Measurements from ENCODE around the gene TNIP3. TPM values are rescaled to one million over a fixed set of nuclear protein-coding genes. Genes with fewer than 3 reads are reported as not detected.

TNIP3 gene
- total RNA-seq, 4 donors from 2014 or later: 0.44 TPM; not detected in 3

DNA sequence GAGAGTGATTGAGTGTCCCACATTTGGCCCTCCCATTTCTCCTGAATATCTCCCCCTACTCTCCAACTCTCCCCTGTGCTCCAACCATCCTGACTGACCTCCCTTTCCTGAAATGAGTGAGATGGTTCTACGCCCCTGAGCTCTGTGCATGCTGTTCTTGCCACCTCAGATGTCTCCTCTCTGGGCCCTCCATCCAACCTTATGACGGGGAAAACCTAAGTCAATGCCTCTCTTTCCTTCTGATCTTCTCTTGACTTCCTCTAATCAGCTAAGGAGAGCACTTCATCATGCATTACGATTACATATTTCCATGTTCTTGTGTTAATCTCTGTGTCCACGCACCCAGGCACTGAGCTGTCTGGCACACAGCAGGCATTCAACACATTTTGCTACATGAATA is 1.1 kb upstream of the TNIP3 start:
- 88 to 93% methylated on average over 4 of the region's 4 CpGs for WGBS, 2 donors
- no peak for DNase-seq (ENCODE audit: low spot score in 2 of 2)
- Histone ChIP-seq H3K36me3 (no peaks in the 10 kb centered on the region), H3K9me3 (no peaks in the 10 kb centered on the region), H3K27ac (no peak overlapping the region), H3K27me3 (no peaks in the 10 kb centered on the region), H3K4me1 (no peaks in the 10 kb centered on the region), H3K4me3 (no peak overlapping the region)
- TF ChIP-seq EP300 (IDR thresholded peaks at IDR 0.05) (no peak), POLR2A (IDR thresholded peaks at IDR 0.05) (no peak)
- TF ChIP-seq, protein P1, sequence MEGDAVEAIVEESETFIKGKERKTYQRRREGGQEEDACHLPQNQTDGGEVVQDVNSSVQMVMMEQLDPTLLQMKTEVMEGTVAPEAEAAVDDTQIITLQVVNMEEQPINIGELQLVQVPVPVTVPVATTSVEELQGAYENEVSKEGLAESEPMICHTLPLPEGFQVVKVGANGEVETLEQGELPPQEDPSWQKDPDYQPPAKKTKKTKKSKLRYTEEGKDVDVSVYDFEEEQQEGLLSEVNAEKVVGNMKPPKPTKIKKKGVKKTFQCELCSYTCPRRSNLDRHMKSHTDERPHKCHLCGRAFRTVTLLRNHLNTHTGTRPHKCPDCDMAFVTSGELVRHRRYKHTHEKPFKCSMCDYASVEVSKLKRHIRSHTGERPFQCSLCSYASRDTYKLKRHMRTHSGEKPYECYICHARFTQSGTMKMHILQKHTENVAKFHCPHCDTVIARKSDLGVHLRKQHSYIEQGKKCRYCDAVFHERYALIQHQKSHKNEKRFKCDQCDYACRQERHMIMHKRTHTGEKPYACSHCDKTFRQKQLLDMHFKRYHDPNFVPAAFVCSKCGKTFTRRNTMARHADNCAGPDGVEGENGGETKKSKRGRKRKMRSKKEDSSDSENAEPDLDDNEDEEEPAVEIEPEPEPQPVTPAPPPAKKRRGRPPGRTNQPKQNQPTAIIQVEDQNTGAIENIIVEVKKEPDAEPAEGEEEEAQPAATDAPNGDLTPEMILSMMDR (IDR thresholded peaks at IDR 0.05): no peak

DNA sequence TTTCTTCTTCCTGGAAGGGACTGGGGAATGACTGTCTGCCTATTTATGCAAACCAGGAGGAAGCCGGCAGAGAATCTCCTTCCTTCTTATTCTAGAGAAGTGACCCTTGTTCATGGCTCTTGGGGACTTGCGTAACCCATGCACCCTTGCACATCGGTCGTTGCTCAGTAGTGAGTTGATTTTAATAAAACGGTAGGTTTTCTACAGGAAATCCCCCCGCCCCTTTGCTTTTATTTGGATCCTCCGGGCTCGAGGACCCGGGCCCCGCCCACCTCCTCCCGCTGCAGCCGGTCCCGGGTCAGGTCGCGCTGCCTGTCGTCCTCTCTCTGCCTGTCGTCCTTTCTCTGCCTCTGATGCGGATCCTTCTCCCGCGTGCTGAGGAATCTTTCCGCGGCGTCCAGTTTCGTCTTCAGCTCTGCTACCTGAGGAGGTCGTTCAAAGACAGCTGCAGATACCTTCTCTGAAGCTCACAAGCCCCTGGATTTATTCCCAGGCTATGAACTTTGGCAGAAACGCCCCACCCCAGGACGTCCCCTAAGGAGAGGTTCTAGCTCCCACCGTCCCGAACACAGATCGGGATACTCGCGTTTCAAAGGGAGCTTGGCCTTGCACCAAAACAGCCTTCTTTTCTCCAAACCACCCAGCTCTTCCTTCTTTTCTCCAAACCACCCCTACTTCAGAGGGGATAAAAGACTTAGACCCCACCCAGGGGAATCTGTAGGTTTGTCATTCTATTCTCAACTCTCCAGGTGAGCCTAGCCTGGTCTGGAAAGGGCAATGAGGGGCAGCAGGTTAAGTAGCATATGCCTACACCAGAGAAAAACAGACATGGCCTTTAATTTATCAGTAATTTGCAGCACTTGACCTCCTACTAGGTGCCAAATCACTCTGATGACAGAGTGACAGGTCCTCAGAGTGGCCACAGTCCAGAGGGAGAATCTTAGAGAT is 7.0 kb downstream of the TNIP3 start:
- TF ChIP-seq POLR2A (IDR thresholded peaks at IDR 0.05): no peak
- TF ChIP-seq EP300 (IDR thresholded peaks at IDR 0.05): no peak
- TF ChIP-seq, protein P1 (IDR thresholded peaks at IDR 0.05): no peak
- peak in 1 of 2 donors; percentile 31 for DNase-seq (ENCODE audit: low spot score in 2 of 2)
- 3 to 4% methylated on average over 32 of the region's 32 CpGs for WGBS, 2 donors

GRCh38 chr4:121155893-121156292 is 8.2 kb downstream of the TNIP3 start:
- Histone ChIP-seq H3K4me1 (peaks cover 0 to 18% (median 0%) of the 10 kb centered on the region in 4 donors), H3K9me3 (no peaks in the 10 kb centered on the region), H3K27me3 (no peaks in the 10 kb centered on the region), H3K4me3 (peak overlapping the region in 1 of 4 donors; percentile 51), H3K36me3 (no peaks in the 10 kb centered on the region), H3K27ac (no peak overlapping the region)
- no peak for DNase-seq (ENCODE audit: low spot score in 2 of 2)
- 74 to 83% methylated on average over 3 of the region's 3 CpGs for WGBS, 2 donors
- no peak for TF ChIP-seq POLR2A (IDR thresholded peaks at IDR 0.05)
- TF ChIP-seq, protein P1 (IDR thresholded peaks at IDR 0.05): no peak
- TF ChIP-seq EP300 (IDR thresholded peaks at IDR 0.05): no peak

More for the DNA sequence above, 7.0 kb downstream of the TNIP3 start:
- H3K4me1 ChIP-seq: peaks cover 0 to 18% (median 0%) of the 10 kb centered on the region in 4 donors
- peak overlapping the region; percentile 11 to 51 (median 35) for H3K4me3 ChIP-seq
- no peaks in the 10 kb centered on the region for H3K27me3 ChIP-seq
- no peaks in the 10 kb centered on the region for H3K9me3 ChIP-seq
- no peak overlapping the region for H3K27ac ChIP-seq
- H3K36me3 ChIP-seq: no peaks in the 10 kb centered on the region

- TF ChIP-seq, protein P1 (IDR thresholded peaks at IDR 0.05): no peak
- TF ChIP-seq POLR2A (IDR thresholded peaks at IDR 0.05) (no peak), EP300 (IDR thresholded peaks at IDR 0.05) (no peak)
- WGBS, 2 donors: 66 to 78% methylated on average over 4 of the region's 4 CpGs
- Histone ChIP-seq H3K27me3 (no peaks in the 10 kb centered on the region), H3K4me1 (peaks cover 0 to 18% (median 0%) of the 10 kb centered on the region in 4 donors), H3K27ac (no peak overlapping the region), H3K36me3 (no peaks in the 10 kb centered on the region), H3K4me3 (no peak overlapping the region), H3K9me3 (no peaks in the 10 kb centered on the region)
- no peak for DNase-seq (ENCODE audit: low spot score in 2 of 2)
Observed at GRCh38 chr4:121154103-121154515, 10.0 kb downstream of the TNIP3 start.

- no peak for DNase-seq (ENCODE audit: low spot score in 2 of 2)
- peaks cover 0 to 9% (median 0%) of the 10 kb centered on the region in 4 donors for H3K4me1 ChIP-seq
- no peaks in the 10 kb centered on the region for H3K36me3 ChIP-seq
- H3K9me3 ChIP-seq: no peaks in the 10 kb centered on the region
- TF ChIP-seq POLR2A (IDR thresholded peaks at IDR 0.05): no peak
- TF ChIP-seq EP300 (IDR thresholded peaks at IDR 0.05): no peak
- TF ChIP-seq, protein P1 (IDR thresholded peaks at IDR 0.05): no peak
- H3K27me3 ChIP-seq: no peaks in the 10 kb centered on the region
- H3K27ac ChIP-seq: no peak overlapping the region
- H3K4me3 ChIP-seq: no peak overlapping the region
- WGBS, 2 donors: 93 to 96% methylated on average over 1 of the region's 1 CpG
Observed at GRCh38 chr4:121151942-121152341, 12.2 kb downstream of the TNIP3 start.
